Right forelimb (tissue), 1 donor: ENCODE measurements around the gene NR4A1.

Source experiments
- DNase-seq: peaks from one replicate; pipeline ENCODE4 v3.0.0-alpha.2; 2018

Gene NR4A1

DNA sequence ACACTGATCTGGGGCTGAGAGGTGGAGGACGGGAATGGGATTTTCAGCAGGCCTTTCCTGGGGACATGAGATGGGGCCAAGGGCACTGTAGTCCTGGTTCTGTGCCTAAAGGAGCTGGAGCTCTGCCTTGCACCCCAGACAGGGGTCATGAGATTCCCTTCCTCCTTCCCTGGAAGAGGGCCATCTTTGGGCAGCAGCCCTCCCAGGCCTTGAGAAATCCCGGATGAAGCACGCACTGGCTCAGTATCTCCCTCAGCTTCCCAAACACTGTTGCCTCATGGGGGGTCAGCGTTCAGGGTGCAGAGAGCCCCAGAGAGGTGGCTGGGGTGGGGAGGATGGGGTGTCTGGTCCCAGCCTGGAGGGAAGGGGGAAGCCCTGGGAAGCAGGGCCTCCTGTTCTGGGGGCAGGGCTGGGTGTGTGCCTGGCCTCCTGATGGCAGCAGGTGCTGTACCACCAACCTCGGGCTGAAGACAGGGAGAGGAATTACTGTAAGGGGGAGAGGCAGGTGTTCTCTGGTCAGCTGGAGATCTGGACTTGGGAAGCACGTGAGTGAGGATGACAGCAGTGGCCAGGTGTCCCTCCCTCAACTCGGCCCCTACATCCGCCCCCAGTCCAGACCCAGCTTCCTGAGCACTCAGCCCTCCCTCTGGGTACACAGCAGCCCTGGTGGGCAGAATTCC, 8.4 kb upstream of the NR4A1 start:
- no peak for DNase-seq

GRCh38 chr12:52043386-52044212, 7.6 kb upstream of the NR4A1 start:
- no peak for DNase-seq

GRCh38 chr12:52044292-52044983, 6.8 kb upstream of the NR4A1 start:
- peak; percentile 81 for DNase-seq

- DNase-seq, result no peak
Observed at GRCh38 chr12:52045794-52046199, 5.4 kb upstream of the NR4A1 start.

DNA sequence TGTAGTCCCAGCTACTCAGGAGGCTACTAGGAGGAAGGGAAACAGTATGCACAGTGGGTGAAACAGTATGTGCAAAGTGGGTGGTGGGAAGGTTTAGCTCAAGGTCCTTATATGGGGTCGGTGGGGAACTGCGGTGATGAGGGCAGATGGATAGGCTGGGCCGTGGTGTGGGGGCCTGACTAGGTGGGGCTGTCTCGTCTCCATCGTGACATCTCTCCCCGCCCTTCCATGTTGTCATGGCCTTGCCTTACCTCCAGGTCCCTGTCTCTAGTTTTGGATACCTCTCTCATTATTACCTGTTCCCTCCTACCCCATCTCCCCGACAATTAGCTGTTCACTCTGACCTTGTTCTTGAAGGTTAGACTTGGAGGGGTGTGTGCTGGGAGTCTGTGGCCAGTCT, 4.4 kb upstream of the NR4A1 start:
- DNase-seq, result no peak

- DNase-seq, result no peak
Observed at GRCh38 chr12:52049286-52049685, 2.0 kb upstream of the NR4A1 start.

DNA sequence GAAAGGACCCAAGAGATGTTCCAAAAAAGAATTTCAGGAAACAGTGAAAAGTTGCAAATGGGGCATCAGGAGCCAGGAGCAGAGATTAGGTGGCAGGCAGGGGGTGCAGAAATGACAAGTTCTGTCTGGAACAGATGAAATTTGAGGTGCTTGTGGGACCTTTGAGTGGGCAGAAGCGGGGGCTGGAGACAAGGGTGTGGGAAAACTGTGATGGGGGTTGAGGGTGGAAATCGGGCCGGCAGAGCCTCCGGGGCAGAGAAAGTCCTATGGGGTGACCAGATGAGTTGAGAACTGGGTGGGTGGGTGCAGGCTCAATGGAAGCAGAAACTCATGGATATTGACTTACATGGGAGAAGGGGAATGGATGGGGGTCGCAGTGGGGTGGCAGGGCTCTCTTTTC, 1.6 kb upstream of the NR4A1 start:
- DNase-seq, result no peak

DNA sequence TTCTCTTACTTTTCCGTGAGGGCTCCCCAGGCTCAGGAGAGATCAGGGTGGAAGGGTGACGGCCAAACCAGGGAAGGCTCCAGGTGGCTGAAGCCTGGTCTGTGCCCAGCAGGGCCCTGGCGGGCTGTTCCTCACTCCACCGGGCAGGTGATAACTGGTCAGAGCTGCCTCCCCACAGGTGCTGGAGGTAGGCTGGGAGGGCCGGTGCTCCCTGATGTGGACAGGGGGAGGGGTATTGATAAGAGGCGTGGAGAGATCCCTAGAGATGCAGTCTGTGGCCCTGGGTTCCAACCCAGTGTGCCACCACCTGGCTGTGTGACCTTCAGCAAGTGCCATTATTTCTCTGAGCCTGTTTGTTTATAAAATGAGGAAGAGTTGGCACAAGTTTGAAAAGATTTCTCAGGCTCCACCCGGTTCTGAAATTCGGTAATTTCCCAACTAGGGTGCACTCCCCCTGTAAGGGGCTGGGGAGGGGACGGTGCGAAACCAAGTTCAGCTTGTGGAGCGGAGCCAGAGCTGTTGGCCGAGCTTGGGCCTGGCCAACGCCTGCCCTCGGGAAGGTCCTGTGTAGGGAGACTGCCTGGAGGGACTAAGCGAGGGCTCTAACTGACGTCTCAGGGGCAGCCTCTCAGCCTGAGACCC, 1.0 kb upstream of the NR4A1 start:
- DNase-seq, result no peak

DNA sequence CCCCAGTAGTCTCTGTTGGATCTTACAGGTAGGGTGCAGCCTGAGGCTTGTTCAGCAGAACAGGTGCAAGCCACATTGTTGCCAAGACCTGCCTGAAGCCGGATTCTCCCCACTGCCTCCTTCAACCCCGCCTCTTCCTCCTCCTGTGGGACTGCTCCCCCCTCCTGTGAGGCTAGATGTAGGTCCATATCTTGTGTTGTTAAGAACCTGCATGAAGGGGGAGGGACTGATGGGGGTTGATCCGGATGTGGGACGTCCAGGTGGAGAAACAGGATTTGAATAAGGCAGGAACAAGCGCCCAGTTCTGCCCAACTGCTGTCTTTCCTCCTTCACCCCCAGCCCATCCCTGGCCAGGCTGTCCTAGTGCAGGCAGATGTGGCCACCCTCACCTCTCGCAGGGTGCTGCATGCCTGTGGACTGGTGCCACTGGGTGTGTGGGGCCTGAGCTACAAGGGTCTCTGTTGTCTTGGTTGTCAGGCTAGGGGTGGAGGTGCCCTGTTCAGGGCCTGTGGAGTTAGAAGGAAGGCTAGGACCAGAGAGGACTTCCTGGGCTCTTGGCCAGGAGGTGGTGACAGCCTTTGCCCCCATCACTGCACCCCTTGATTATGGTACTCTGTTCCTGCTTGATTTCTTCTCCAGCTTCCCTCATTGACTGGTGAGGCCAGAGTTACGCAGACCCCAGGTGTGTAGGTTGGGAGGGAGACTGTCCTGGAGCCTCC, 1.4 kb downstream of the NR4A1 start:
- no peak for DNase-seq

GRCh38 chr12:52053536-52054209, 2.4 kb downstream of the NR4A1 start:
- no peak for DNase-seq

- no peak for DNase-seq
Observed at GRCh38 chr12:52054231-52054832, 3.1 kb downstream of the NR4A1 start.

DNA sequence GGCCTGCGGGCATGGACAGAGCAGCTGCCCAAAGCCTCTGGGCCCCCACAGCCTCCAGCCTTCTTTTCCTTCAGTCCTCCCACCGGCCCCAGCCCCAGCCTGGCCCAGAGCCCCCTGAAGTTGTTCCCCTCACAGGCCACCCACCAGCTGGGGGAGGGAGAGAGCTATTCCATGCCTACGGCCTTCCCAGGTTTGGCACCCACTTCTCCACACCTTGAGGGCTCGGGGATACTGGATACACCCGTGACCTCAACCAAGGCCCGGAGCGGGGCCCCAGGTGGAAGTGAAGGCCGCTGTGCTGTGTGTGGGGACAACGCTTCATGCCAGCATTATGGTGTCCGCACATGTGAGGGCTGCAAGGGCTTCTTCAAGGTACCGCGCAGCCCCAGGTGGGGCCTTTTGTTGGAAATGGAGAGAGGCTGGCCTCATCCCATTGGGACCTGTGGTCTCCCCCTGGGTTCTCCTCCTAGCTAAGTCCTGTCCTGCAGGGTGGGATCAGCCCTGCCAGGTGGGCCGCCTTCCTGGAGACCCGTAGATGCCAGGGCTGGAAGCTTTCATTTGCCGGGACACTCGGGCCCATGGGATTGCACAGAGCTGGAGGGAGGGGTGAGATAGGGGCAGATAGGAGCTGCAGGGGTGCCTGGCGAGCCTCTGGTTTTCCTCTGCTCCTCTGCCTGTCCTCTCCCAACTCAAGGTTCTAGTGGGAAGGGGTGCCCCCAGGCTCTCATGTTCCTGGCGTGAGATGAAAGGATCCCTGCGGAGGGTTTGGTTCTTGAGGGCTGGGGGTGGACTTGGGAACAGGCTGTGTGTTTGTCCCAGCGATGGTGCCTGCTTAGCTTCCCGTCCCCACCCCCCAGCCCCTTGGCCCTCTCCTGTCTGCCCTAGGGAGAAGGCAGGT, 3.8 kb downstream of the NR4A1 start:
- DNase-seq, result no peak

- no peak for DNase-seq
Observed at GRCh38 chr12:52055731-52056711, 4.8 kb downstream of the NR4A1 start.

DNA sequence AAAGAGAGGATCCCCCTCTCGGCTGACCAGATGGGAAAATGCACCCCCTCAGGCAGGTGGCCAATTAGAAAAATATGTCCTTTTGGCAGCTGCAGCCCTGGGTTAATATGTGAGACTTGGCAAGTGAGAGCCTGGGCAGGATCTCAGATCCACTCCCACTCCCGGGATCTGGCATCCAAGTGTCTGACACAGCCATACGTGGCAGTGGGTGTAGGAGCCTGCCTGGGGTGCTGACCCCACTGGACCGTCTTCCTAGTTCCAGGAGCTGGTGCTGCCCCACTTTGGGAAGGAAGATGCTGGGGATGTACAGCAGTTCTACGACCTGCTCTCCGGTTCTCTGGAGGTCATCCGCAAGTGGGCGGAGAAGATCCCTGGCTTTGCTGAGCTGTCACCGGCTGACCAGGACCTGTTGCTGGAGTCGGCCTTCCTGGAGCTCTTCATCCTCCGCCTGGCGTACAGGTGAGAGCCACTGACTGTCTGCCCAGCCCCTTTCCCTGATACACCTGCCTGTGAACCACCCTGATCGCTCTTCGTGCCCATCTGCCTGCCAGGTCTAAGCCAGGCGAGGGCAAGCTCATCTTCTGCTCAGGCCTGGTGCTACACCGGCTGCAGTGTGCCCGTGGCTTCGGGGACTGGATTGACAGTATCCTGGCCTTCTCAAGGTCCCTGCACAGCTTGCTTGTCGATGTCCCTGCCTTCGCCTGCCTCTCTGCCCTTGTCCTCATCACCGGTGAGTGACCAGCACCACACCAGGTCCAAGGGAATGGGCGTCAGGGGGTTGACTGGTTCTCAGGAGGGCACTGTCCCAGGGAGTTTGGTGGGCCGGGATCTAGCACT, 5.8 kb downstream of the NR4A1 start:
- no peak for DNase-seq

DNA sequence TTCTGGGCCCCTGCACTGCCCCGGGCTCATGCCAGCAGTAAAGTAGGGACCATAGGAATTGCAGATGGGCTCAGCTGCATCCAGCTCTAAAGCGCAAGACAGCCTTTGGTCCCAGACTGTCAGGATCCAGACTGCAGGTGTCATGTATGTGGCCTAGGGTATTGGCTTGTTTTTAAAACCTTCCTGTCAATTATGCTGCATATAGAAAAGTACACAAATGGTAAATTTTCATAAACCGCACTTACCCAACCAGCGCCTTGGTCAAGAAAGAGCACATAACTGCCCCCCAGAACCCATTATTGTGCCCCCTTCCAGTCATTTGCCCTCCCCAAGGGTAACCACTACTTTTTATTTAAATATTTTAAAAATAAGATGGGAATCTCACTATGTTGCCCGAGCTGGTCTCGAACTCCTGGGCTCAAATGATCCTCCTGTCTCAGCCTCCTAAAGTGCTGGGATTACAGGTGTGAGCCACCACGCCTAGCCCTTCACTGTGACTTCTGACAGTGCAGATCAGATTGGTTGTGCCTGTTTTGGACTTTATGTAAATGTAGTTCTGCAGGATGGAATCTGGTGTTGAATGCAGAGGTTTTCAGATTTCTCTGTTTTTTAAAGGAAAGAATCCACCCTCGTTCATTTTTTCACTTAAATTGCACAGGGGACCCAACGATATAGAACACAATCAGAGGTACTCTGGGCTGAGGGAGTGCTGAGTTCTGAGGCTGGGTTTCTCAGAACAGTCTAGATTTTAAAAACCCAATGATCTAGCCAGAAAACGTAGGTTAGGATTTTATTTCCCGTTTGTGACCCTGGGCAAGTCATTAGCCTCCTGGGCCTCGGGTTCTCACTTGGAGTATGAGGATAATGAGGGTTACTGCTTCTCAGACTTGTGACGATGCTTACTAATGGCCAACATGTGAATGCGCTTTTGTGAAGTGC, 6.7 kb downstream of the NR4A1 start:
- DNase-seq, result no peak

DNA sequence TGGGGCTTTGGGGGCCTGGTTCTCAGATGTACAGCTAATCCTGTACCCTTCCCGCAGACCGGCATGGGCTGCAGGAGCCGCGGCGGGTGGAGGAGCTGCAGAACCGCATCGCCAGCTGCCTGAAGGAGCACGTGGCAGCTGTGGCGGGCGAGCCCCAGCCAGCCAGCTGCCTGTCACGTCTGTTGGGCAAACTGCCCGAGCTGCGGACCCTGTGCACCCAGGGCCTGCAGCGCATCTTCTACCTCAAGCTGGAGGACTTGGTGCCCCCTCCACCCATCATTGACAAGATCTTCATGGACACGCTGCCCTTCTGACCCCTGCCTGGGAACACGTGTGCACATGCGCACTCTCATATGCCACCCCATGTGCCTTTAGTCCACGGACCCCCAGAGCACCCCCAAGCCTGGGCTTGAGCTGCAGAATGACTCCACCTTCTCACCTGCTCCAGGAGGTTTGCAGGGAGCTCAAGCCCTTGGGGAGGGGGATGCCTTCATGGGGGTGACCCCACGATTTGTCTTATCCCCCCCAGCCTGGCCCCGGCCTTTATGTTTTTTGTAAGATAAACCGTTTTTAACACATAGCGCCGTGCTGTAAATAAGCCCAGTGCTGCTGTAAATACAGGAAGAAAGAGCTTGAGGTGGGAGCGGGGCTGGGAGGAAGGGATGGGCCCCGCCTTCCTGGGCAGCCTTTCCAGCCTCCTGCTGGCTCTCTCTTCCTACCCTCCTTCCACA, 7.6 kb downstream of the NR4A1 start:
- DNase-seq, result no peak
